NT2/D1 (cell line): ENCODE results near the gene BARX2.
A peak's percentile ranks its signal among the peaks of the same experiment; 100 is the strongest.

Source experiments
- DNase-seq: peaks from one replicate; pipeline ENCODE4 v3.0.0-alpha.2; 2011; ENCODE audit warnings: low read depth, low spot score
- H3K27me3 ChIP-seq: 2 replicates; pipeline ENCODE4 v1.6.0; 2011; ENCODE audit warnings: mild to moderate bottlenecking; ENCODE audit not compliant: insufficient read length, insufficient read depth
- H3K36me3 ChIP-seq: 2 replicates; pipeline ENCODE4 v1.6.1; 2011; ENCODE audit warnings: mild to moderate bottlenecking, low read length, mixed read lengths; ENCODE audit not compliant: insufficient read depth, insufficient read length
- H3K4me1 ChIP-seq: 2 replicates; pipeline ENCODE4 v1.5.1; 2011; ENCODE audit not compliant: insufficient read depth, insufficient read length
- H3K4me3 ChIP-seq: 2 replicates; pipeline ENCODE4 v1.5.1; 2011; ENCODE audit warnings: low read depth; ENCODE audit not compliant: insufficient read length
- H3K9ac ChIP-seq: 2 replicates; pipeline ENCODE4 v1.6.0; 2011; ENCODE audit warnings: low read depth; ENCODE audit not compliant: insufficient read length
- H3K9me3 ChIP-seq: 2 replicates; pipeline ENCODE4 v1.5.1; 2011; ENCODE audit warnings: mild to moderate bottlenecking, low read length; ENCODE audit not compliant: insufficient read depth
- SUZ12 ChIP-seq: IDR thresholded peaks from 2 replicates; pipeline ENCODE4 v1.6.1; 2011; ENCODE audit not compliant: insufficient read length, insufficient read depth; ENCODE audit errors: extremely low read depth
- YY1 ChIP-seq: IDR thresholded peaks from 2 replicates; pipeline ENCODE4 v1.6.1; 2011; ENCODE audit not compliant: insufficient read length, insufficient read depth
- ZNF274 ChIP-seq: IDR thresholded peaks from 2 replicates; pipeline ENCODE4 v1.6.1; 2011; ENCODE audit warnings: mild to moderate bottlenecking, low read depth, low read length

Gene BARX2

GRCh38 chr11:129374993-129375750, 476 bp upstream of the BARX2 start:
- Histone ChIP-seq H3K27me3 (peaks cover 75% of the 10 kb centered on the region), H3K9ac (peak overlapping the region; percentile 32), H3K36me3 (no peaks in the 10 kb centered on the region), H3K4me1 (no peaks in the 10 kb centered on the region), H3K9me3 (no peaks in the 10 kb centered on the region), H3K4me3 (peak overlapping the region; percentile 56)
- DNase-seq, result no peak
- TF ChIP-seq SUZ12 (no peak), YY1 (no peak), ZNF274 (no peak)

- H3K4me3 ChIP-seq, result no peak overlapping the region
- H3K9me3 ChIP-seq, result no peaks in the 10 kb centered on the region
- H3K36me3 ChIP-seq, result no peaks in the 10 kb centered on the region
- H3K27me3 ChIP-seq, result peaks cover 60% of the 10 kb centered on the region
- no peaks in the 10 kb centered on the region for H3K4me1 ChIP-seq
- no peak overlapping the region for H3K9ac ChIP-seq
- TF ChIP-seq ZNF274 (no peak), YY1 (no peak), SUZ12 (no peak)
- no peak for DNase-seq
These were observed 1.2 kb downstream of the BARX2 start for GRCh38 chr11:129376658-129377341.

GRCh38 chr11:129377739-129378138, 2.1 kb downstream of the BARX2 start:
- Histone ChIP-seq H3K9me3 (no peaks in the 10 kb centered on the region), H3K9ac (no peak overlapping the region), H3K27me3 (peaks cover 50% of the 10 kb centered on the region), H3K4me3 (no peak overlapping the region), H3K36me3 (no peaks in the 10 kb centered on the region), H3K4me1 (no peaks in the 10 kb centered on the region)
- DNase-seq, result no peak
- TF ChIP-seq SUZ12 (no peak), YY1 (no peak)

- Histone ChIP-seq H3K36me3 (no peaks in the 10 kb centered on the region), H3K27me3 (peaks cover 24% of the 10 kb centered on the region), H3K9ac (no peak overlapping the region), H3K9me3 (no peaks in the 10 kb centered on the region), H3K4me1 (no peaks in the 10 kb centered on the region), H3K4me3 (no peak overlapping the region)
- DNase-seq, result no peak
- TF ChIP-seq ZNF274 (no peak), SUZ12 (no peak), YY1 (no peak)
These were observed 4.8 kb downstream of the BARX2 start for GRCh38 chr11:129380413-129380812.

- Histone ChIP-seq H3K9me3 (no peaks in the 10 kb centered on the region), H3K27me3 (peaks cover 7% of the 10 kb centered on the region), H3K4me1 (no peaks in the 10 kb centered on the region), H3K4me3 (no peak overlapping the region), H3K9ac (no peak overlapping the region), H3K36me3 (no peaks in the 10 kb centered on the region)
- DNase-seq, result no peak
- TF ChIP-seq ZNF274, result no peak
- no peak for TF ChIP-seq SUZ12
- no peak for TF ChIP-seq YY1
These were observed 6.9 kb downstream of the BARX2 start for GRCh38 chr11:129382583-129382982.

GRCh38 chr11:129383060-129383459, 7.4 kb downstream of the BARX2 start:
- Histone ChIP-seq H3K9ac (no peak overlapping the region), H3K4me1 (no peaks in the 10 kb centered on the region), H3K4me3 (no peak overlapping the region), H3K27me3 (peaks cover 3% of the 10 kb centered on the region), H3K36me3 (no peaks in the 10 kb centered on the region), H3K9me3 (no peaks in the 10 kb centered on the region)
- TF ChIP-seq SUZ12, result no peak
- TF ChIP-seq YY1, result no peak
- DNase-seq, result no peak

GRCh38 chr11:129383502-129383901, 7.9 kb downstream of the BARX2 start:
- H3K4me1 ChIP-seq, result no peaks in the 10 kb centered on the region
- H3K36me3 ChIP-seq, result no peaks in the 10 kb centered on the region
- H3K4me3 ChIP-seq, result no peak overlapping the region
- TF ChIP-seq SUZ12 (no peak), YY1 (no peak), ZNF274 (no peak)
- H3K9me3 ChIP-seq, result no peaks in the 10 kb centered on the region
- H3K9ac ChIP-seq, result no peak overlapping the region
- H3K27me3 ChIP-seq, result no peaks in the 10 kb centered on the region
- DNase-seq, result no peak
